WERI-Rb-1 (cell line): ENCODE data around the gene DTWD1.

Experiments used
- DNase-seq: peaks from one replicate; pipeline ENCODE4 v3.0.0-alpha.2; 2020
- H3K27ac ChIP-seq: fragments of 250-450 bp; sonication (Bioruptor Pico); 2 replicates; pipeline ENCODE4 v1.5.1; 2020; ENCODE audit warnings: mild to moderate bottlenecking, moderate library complexity
- H3K27me3 ChIP-seq: fragments of 250-450 bp; sonication (Bioruptor Pico); 2 replicates; pipeline ENCODE4 v1.5.1; 2021; ENCODE audit warnings: mild to moderate bottlenecking, low read depth, moderate library complexity; ENCODE audit not compliant: insufficient read depth, severe bottlenecking
- H3K36me3 ChIP-seq: fragments of 250-450 bp; sonication (Bioruptor Pico); 2 replicates; pipeline ENCODE4 v1.5.1; 2020; ENCODE audit warnings: mild to moderate bottlenecking, moderate library complexity
- H3K4me3 ChIP-seq: 2 replicates; pipeline ENCODE4 v1.5.1; 2011; ENCODE audit warnings: low read depth, mild to moderate bottlenecking, control low read depth, low read length
- H3K9me3 ChIP-seq: fragments of 250-450 bp; sonication (Bioruptor Pico); 2 replicates; pipeline ENCODE4 v1.5.1; 2021; ENCODE audit warnings: mild to moderate bottlenecking, moderate library complexity; ENCODE audit not compliant: severe bottlenecking
- CTCF ChIP-seq: IDR thresholded peaks from 2 replicates; pipeline ENCODE4 v1.5.1; 2011; ENCODE audit warnings: low read depth, mild to moderate bottlenecking, control low read depth, inconsistent platforms, low read length

Gene DTWD1

DNA sequence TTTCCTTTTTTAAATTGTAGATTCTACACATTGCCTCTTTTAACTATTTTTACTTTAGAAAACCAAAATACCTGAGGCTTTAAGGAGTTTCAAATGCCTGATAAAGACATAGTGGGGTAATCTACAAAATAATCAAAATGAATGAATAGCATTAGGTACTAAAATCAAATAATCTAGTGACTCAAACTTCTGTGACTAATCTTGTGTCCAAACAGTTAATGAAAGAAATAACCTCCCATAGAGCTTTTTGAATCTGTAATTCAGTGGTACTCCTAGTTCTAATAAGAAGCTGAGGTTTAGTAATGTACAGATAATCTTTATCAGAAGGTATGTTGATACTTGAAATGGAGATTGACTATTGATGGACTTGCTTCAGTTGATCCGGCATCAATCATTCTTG lies 53.0 kb downstream of the DTWD1 start:
- no peak overlapping the region for H3K27ac ChIP-seq
- H3K36me3 ChIP-seq, result no peaks in the 10 kb centered on the region
- H3K27me3 ChIP-seq, result no peaks in the 10 kb centered on the region
- H3K4me3 ChIP-seq, result no peak overlapping the region
- no peaks in the 10 kb centered on the region for H3K9me3 ChIP-seq
- TF ChIP-seq CTCF, result no peak
- no peak for DNase-seq

GRCh38 chr15:49674370-49674769 lies 53.5 kb downstream of the DTWD1 start:
- Histone ChIP-seq H3K27me3 (no peaks in the 10 kb centered on the region), H3K36me3 (no peaks in the 10 kb centered on the region), H3K4me3 (no peak overlapping the region), H3K9me3 (no peaks in the 10 kb centered on the region), H3K27ac (no peak overlapping the region)
- TF ChIP-seq CTCF, result no peak
- no peak for DNase-seq

GRCh38 chr15:49675041-49675440 lies 54.2 kb downstream of the DTWD1 start:
- no peak for TF ChIP-seq CTCF
- no peaks in the 10 kb centered on the region for H3K36me3 ChIP-seq
- no peak overlapping the region for H3K27ac ChIP-seq
- no peaks in the 10 kb centered on the region for H3K27me3 ChIP-seq
- DNase-seq, result no peak
- no peak overlapping the region for H3K4me3 ChIP-seq
- no peaks in the 10 kb centered on the region for H3K9me3 ChIP-seq

GRCh38 chr15:49678655-49679054 lies 57.8 kb downstream of the DTWD1 start:
- no peak overlapping the region for H3K27ac ChIP-seq
- DNase-seq, result no peak
- no peaks in the 10 kb centered on the region for H3K36me3 ChIP-seq
- no peak for TF ChIP-seq CTCF
- H3K27me3 ChIP-seq, result no peaks in the 10 kb centered on the region
- no peaks in the 10 kb centered on the region for H3K9me3 ChIP-seq
- no peak overlapping the region for H3K4me3 ChIP-seq

DNA sequence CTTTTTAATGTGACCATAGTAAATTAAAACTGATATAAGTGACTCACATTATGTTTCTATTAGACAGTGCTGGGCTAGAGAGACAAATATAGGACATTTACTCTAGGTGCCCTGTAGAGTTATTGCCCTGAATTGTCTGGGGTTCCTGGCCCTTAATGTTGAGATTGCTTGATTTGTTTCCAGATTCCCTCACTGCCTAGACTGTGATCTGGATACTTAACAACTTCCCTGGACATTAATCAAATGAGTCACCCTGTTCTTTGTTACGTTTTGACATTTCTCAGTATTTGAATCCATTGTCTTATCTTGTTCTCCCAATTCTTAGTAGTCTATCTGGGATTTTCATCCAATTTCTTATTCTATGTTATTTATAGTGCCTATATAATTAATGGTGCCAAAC lies 65.8 kb downstream of the DTWD1 start:
- no peak overlapping the region for H3K4me3 ChIP-seq
- no peak for TF ChIP-seq CTCF
- no peaks in the 10 kb centered on the region for H3K36me3 ChIP-seq
- no peaks in the 10 kb centered on the region for H3K27me3 ChIP-seq
- DNase-seq, result no peak
- no peak overlapping the region for H3K27ac ChIP-seq
- no peaks in the 10 kb centered on the region for H3K9me3 ChIP-seq

GRCh38 chr15:49688135-49688790 lies 67.4 kb downstream of the DTWD1 start:
- TF ChIP-seq CTCF, result no peak
- H3K9me3 ChIP-seq, result no peaks in the 10 kb centered on the region
- DNase-seq, result no peak
- H3K27me3 ChIP-seq, result no peaks in the 10 kb centered on the region
- no peak overlapping the region for H3K27ac ChIP-seq
- no peak overlapping the region for H3K4me3 ChIP-seq
- H3K36me3 ChIP-seq, result no peaks in the 10 kb centered on the region
